Measurements from ENCODE around the gene AEBP2. TPM values are rescaled to one million over a fixed set of nuclear protein-coding genes. Genes with fewer than 3 reads are reported as not detected.

AEBP2 gene
- total RNA-seq, 1 experiment from 2014 or later, result 12.3 TPM

GRCh38 chr12:19561411-19561961 is 122.2 kb downstream of the AEBP2 start:
- H3K4me3 ChIP-seq (ENCODE audit: insufficient read depth, low read depth, low read length), result no peak overlapping the region
- no peak for DNase-seq
- no peaks in the 10 kb centered on the region for H3K36me3 ChIP-seq (replicated peaks; ENCODE audit: control insufficient read depth, insufficient read depth, low read length)
- H3K27me3 ChIP-seq (ENCODE audit: control insufficient read depth, insufficient read depth, low read length), result no peaks in the 10 kb centered on the region
